ENCODE data around the gene KAT6B. TPM values are rescaled to one million over a fixed set of nuclear protein-coding genes. Genes with fewer than 3 reads are reported as not detected.
"Not testable (repeated sequence)": the region's sequence is repeated elsewhere in the genome, so short reads cannot be mapped to it uniquely, and the experiment has no call there.

The KAT6B gene
- total RNA-seq, 1 donor from 2014 or later: 304 TPM

- DNase-seq: no peak
Measured at GRCh38 chr10:74891053-74891452, 64.7 kb downstream of the KAT6B start.

- DNase-seq: no peak
Measured at GRCh38 chr10:74892839-74893238, 66.4 kb downstream of the KAT6B start.

- DNase-seq: not testable (repeated sequence)
Measured at GRCh38 chr10:74893329-74893728, 66.9 kb downstream of the KAT6B start.

GRCh38 chr10:74896788-74897527 lies 70.6 kb downstream of the KAT6B start:
- DNase-seq: no peak

GRCh38 chr10:74898201-74898976 lies 72.0 kb downstream of the KAT6B start:
- no peak for DNase-seq

GRCh38 chr10:74900297-74900696 lies 73.9 kb downstream of the KAT6B start:
- DNase-seq: no peak

- DNase-seq: no peak
Measured at GRCh38 chr10:74901301-74901700, 74.9 kb downstream of the KAT6B start.

GRCh38 chr10:74901867-74902450 lies 75.6 kb downstream of the KAT6B start:
- DNase-seq: no peak

GRCh38 chr10:74903491-74903890 lies 77.1 kb downstream of the KAT6B start:
- no peak for DNase-seq

GRCh38 chr10:74906611-74907198 lies 80.3 kb downstream of the KAT6B start:
- no peak for DNase-seq

GRCh38 chr10:74909670-74910069 lies 83.3 kb downstream of the KAT6B start:
- DNase-seq: no peak

GRCh38 chr10:74910241-74910975 lies 84.0 kb downstream of the KAT6B start:
- DNase-seq: no peak

- DNase-seq: no peak
Measured at GRCh38 chr10:74910976-74911350, 84.6 kb downstream of the KAT6B start.

GRCh38 chr10:74912182-74912581 lies 85.8 kb downstream of the KAT6B start:
- DNase-seq: no peak

GRCh38 chr10:74912682-74913081 lies 86.3 kb downstream of the KAT6B start:
- DNase-seq: no peak

GRCh38 chr10:74913377-74913979 lies 87.1 kb downstream of the KAT6B start:
- no peak for DNase-seq

GRCh38 chr10:74916283-74916682 lies 89.9 kb downstream of the KAT6B start:
- no peak for DNase-seq

GRCh38 chr10:74917481-74918077 lies 91.2 kb downstream of the KAT6B start:
- no peak for DNase-seq

GRCh38 chr10:74919671-74920070 lies 93.3 kb downstream of the KAT6B start:
- no peak for DNase-seq

- DNase-seq: not testable (repeated sequence)
Measured at GRCh38 chr10:74921070-74921469, 94.7 kb downstream of the KAT6B start.

GRCh38 chr10:74921744-74922143 lies 95.3 kb downstream of the KAT6B start:
- no peak for DNase-seq

Data from occipital lobe (tissue), 2 donors.